Spinal cord (tissue), 10 donors: ENCODE results near the gene CEBPE. TPM values are rescaled to one million over a fixed set of nuclear protein-coding genes. Genes with fewer than 3 reads are reported as not detected.
A peak's percentile ranks its signal among the peaks of the same experiment; 100 is the strongest.

Source experiments
- DNase-seq, 6 donors: peaks; one replicate each; pipeline versions ENCODE4 v3.0.0 to v3.0.0-alpha.2; 2013 to 2015; ENCODE audit warnings: low spot score in 6 of 6, low read depth in 4 of 6
- H3K27ac ChIP-seq: one replicate; pipeline ENCODE4 v1.5.1; 2013; ENCODE audit warnings: low read depth, low read length, control low read depth
- H3K27me3 ChIP-seq: one replicate; pipeline ENCODE4 v1.6.1; 2013; ENCODE audit warnings: low read length; ENCODE audit not compliant: control insufficient read depth, insufficient read depth
- H3K36me3 ChIP-seq: one replicate; pipeline ENCODE4 v1.6.1; 2013; ENCODE audit warnings: low read length; ENCODE audit not compliant: control insufficient read depth, insufficient read depth
- H3K4me1 ChIP-seq: one replicate; pipeline ENCODE4 v1.6.1; 2013; ENCODE audit warnings: low read length; ENCODE audit not compliant: control insufficient read depth, insufficient read depth
- H3K4me3 ChIP-seq: one replicate; pipeline ENCODE4 v1.5.1; 2013; ENCODE audit warnings: low read depth, low read length, control low read depth
- H3K9me3 ChIP-seq: one replicate; pipeline ENCODE4 v1.6.1; 2013; ENCODE audit warnings: low read length; ENCODE audit not compliant: control insufficient read depth, insufficient read depth
- WGBS: methylation state at CpG from one replicate; pipeline ENCODE4 v1.1.5; 2013; ENCODE audit warnings: missing lambda C conversion rate; ENCODE audit not compliant: insufficient coverage; 5-methylcytosine and 5-hydroxymethylcytosine counted together
- long read RNA-seq, 4 donors: transcript quantifications; one replicate each; lab custom pipeline, GENCODE V29; 2026
- polyA plus RNA-seq, 2 donors: library from polyadenylated mRNA; unstranded; fragments of 120-200 nt; gene quantifications; one replicate each; pipeline ENCODE4 v1.2.1, GENCODE V29; 2013; ENCODE audit not compliant: insufficient read length in 2 of 2
- total RNA-seq, 2 donors: library from RNA; depleted of rRNA in 1 of 2; stranded (reverse); fragments of 120-200 nt in 1 of 2; fragments of >200 nt in 1 of 2; gene quantifications; one replicate each; pipeline versions ENCODE4 v1.2.3 to v1.2.4, GENCODE V29; 2013 to 2014
- donor health status: healthy.

CEBPE gene
- 1 to 10 TPM in 1 of 2 donors, under 1 TPM in 1; 0.17 to 1.5 TPM for total RNA-seq
- not detected for polyA plus RNA-seq
- long read RNA-seq, donor 1 = 0 reads
- long read RNA-seq, donor 2 = 0 reads
- long read RNA-seq, donor 3 = 0 reads
- long read RNA-seq, donor 4 = 0 reads

DNA sequence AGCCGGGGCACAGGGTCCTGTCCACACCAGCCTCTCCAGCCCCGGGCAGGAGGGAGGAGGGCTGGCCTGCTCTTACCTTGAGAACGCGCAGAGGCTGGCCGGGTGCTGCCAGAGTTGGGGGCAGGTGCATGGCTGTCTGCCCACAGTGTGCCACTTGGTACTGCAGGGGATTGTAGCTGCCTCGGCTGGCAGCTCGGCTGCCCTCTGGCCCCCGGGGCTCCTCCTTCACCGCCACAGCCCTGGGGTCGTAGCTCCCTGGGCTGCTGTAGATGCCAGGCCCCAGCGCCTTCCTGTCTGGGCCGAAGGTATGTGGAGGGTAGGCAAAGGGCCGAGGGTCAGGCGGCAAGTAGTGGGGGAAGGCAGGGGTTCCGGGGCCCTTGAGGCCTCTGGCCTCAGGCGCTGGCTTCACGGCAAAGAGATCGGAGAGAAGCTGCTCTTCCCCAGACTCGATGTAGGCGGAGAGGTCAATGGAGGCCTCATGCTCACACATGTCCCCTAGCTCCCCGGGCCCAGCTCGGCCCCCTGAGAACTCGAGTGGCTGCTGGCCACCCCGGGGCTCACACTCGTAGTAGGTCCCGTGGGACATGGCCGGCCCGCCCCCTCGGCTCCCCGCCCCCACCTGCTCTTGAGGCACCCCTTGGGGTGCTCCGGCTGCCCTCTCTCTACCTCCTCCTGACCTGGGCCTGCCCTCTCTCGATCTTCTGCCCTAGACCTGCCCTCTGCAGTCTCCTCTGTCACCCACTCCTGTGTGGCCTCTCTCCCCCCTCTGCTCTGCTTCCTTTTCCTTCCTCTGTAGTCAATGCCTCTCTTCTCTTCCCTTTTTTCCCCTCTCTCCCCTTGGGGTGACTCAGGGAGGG, at the start of gene CEBPE:
Gene CEBPE (minus strand): TSS at position 750 of the 857 bp plus-strand sequence. CDS start 164 bp downstream, at position 586.
- H3K4me3 ChIP-seq = no peak within 1 kb of the TSS
- 80% methylated on average over 27 of the region's 32 CpGs for WGBS
- no peak within 1 kb of the TSS for H3K27ac ChIP-seq
- no peaks in the 10 kb centered on the region for H3K27me3 ChIP-seq
- peaks cover 10% of the 10 kb centered on the region for H3K4me1 ChIP-seq
- no peaks in the 10 kb centered on the region for H3K36me3 ChIP-seq
- DNase-seq = no peak
- H3K9me3 ChIP-seq = no peaks in the 10 kb centered on the region

DNA sequence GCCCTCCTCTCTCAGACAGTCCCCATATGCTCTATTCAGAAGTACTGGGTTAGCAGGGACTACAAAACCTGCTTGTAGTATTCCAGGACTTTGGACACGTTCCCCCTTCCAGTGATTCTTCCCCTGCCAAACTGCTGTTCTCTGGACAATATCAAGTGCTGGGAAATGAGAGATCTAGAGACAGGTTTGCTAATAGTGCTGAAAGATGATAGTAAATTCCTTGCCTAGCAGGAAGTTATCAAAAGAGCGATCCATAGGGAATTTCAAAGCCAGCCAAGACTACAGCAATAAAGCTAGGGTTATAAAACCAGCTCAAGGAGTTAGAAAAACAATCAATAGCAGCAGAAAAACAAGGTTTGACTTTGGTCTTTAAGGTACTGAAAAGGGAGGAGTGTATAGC, 49.2 kb upstream of the CEBPE start:
- Histone ChIP-seq H3K4me1 (no peaks in the 10 kb centered on the region), H3K9me3 (no peaks in the 10 kb centered on the region), H3K27ac (no peak overlapping the region), H3K4me3 (no peak overlapping the region), H3K36me3 (peaks cover 2% of the 10 kb centered on the region), H3K27me3 (no peaks in the 10 kb centered on the region)
- WGBS = 67% methylated on average over 1 of the region's 2 CpGs
- DNase-seq = peak in 2 of 6 donors; percentile 29 to 42

DNA sequence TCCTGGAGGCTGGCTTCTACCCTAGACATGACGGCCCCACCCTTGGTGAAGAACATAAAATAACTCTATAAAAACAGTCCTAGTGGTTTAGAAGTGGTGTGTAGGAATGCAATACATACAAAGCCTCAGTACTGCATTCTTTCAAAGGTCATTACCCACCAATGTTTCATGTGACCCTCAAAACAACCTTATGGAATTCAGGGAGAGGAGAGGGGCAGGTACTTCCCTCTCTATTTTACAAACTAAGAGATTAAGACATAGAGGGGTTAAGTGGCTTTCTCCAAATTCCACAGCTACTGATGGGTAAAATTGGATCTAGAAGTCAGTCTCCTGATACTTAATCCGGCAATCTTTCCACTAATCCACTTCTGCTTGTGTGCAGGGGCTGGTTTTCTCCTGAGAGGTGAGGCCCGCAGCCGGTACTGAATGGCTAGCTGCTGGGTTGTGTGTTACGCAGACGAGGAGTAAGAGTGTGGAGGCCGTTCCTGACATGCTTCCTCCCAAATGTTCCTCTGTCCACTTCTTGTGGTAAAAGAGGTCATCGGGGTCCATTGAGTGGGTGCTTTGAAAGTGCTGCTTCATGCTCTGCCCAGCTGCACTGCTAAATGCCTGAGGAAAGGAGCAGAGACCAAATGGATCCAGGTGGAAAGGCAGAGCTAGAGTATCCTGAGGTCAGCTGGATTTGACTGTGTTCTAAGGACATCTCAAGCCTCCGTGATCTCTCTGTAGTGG, 48.2 kb upstream of the CEBPE start:
- Histone ChIP-seq H3K4me1 (no peaks in the 10 kb centered on the region), H3K36me3 (peaks cover 2% of the 10 kb centered on the region), H3K4me3 (no peak overlapping the region), H3K9me3 (no peaks in the 10 kb centered on the region), H3K27ac (no peak overlapping the region), H3K27me3 (no peaks in the 10 kb centered on the region)
- 80% methylated on average over 1 of the region's 9 CpGs for WGBS
- no peak for DNase-seq

DNA sequence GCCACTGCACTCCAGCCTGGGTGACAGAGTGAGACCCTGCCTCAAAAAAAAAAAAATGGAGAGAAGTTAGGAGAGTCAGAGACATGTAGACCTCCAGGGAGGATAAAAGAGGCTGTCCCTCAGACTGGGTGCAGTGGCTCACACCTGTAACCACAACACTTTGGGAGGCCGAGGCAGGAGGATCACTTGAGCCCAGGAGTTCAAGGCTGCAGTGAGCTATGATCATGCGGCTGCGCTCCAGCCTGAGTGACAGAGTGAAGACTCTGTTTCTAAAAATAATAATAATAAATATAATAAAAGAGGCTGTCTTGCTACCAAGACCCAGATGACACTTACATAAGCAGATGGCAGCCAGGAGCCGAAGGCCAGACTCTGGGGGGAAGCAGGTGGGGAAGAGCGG, 45.9 kb upstream of the CEBPE start:
- DNase-seq = no peak
- 90% methylated on average over 2 of the region's 5 CpGs for WGBS
- no peaks in the 10 kb centered on the region for H3K9me3 ChIP-seq
- peaks cover 2% of the 10 kb centered on the region for H3K36me3 ChIP-seq
- no peak overlapping the region for H3K27ac ChIP-seq
- no peak overlapping the region for H3K4me3 ChIP-seq
- no peaks in the 10 kb centered on the region for H3K27me3 ChIP-seq
- H3K4me1 ChIP-seq = peaks cover 7% of the 10 kb centered on the region

DNA sequence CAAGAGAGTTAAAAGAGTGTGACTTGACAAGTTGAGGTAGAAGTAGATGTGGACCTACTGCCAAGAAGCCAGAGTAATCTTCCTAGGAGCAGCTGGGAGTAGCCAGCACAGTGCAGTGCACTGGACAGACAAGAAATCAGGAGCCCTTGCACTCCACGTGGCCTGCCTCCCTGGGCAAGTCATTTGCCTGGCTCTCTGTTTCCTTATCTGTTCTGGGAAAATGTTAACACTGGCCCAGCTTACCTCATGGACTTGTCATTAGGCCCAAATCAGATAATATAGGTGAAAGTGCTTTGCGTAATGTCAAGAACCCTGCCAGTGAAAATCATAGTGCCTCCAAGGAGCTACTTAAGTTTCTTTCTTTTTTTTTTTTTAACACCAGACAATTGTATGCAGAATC, 45.2 kb upstream of the CEBPE start:
- Histone ChIP-seq H3K36me3 (peaks cover 2% of the 10 kb centered on the region), H3K27me3 (no peaks in the 10 kb centered on the region), H3K4me3 (no peak overlapping the region), H3K27ac (no peak overlapping the region), H3K4me1 (peaks cover 7% of the 10 kb centered on the region), H3K9me3 (no peaks in the 10 kb centered on the region)
- no peak for DNase-seq
- 70% methylated on average over 1 of the region's 2 CpGs for WGBS

DNA sequence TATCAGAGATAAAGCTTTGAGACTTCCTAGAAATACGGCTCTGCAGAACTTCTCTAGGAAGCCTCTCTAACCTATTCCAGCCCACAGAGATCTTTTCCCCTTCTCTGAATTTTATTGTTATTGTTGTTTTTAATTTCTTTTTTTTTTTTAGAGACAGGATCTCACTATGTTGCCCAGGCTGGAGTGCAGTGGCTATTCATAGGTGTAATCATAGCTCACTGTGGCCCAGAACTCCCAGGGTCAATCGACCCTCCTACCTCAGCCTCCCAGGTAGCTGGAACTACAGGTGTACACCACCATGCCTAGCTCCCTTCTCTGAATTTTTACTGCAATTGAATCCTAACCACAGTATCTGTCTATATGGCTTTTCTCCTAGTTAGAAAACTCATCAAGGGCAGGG, 44.8 kb upstream of the CEBPE start:
- H3K4me3 ChIP-seq = no peak overlapping the region
- H3K27ac ChIP-seq = no peak overlapping the region
- no peak for DNase-seq
- no peaks in the 10 kb centered on the region for H3K27me3 ChIP-seq
- H3K9me3 ChIP-seq = no peaks in the 10 kb centered on the region
- H3K4me1 ChIP-seq = peaks cover 7% of the 10 kb centered on the region
- 67% methylated on average over 1 of the region's 2 CpGs for WGBS
- peaks cover 2% of the 10 kb centered on the region for H3K36me3 ChIP-seq

DNA sequence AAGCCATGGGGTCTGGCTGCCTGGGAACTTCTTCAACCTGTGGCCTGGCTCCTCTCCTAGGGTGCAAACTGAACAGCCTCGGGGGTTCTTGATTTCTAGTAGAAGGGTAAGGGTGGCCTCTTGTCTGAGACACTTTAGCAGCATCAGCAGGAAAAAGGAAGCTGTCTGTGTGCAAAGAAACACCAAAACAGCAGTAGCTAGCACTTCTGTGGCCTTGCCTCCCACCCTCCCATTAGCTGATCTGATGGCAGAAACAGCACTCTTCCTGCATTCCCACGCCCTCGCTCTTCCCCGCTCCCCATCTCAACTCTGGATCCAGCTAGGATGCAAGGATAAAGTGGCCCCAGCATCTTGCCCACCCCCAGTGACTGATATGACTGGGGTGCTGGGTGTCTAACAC, 43.7 kb upstream of the CEBPE start:
- Histone ChIP-seq H3K9me3 (no peaks in the 10 kb centered on the region), H3K27ac (no peak overlapping the region), H3K27me3 (no peaks in the 10 kb centered on the region), H3K4me1 (peaks cover 7% of the 10 kb centered on the region), H3K36me3 (peaks cover 2% of the 10 kb centered on the region), H3K4me3 (no peak overlapping the region)
- 96% methylated on average over 4 of the region's 4 CpGs for WGBS
- no peak for DNase-seq

DNA sequence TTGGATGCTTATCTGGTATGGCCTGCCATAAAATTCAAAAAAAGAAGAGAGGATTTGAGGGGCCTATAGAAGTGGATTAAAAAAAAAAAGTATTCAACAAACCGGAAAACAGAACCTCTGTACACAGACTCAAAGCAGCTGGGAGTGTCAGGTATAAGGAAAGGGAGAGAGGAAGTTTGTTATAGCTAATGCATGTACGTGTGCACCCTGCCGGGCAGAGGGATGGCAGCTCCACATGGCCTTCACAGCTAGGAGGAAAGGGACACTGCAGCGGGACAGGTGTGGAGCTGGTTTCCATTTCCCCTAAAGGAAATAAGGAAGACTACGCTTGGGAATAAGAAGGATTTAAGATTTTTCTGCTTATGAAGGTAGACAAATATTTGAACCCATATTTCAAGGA, 43.0 kb upstream of the CEBPE start:
- 90% methylated on average over 2 of the region's 5 CpGs for WGBS
- no peaks in the 10 kb centered on the region for H3K9me3 ChIP-seq
- peaks cover 7% of the 10 kb centered on the region for H3K4me1 ChIP-seq
- DNase-seq = no peak
- H3K36me3 ChIP-seq = peaks cover 2% of the 10 kb centered on the region
- no peak overlapping the region for H3K27ac ChIP-seq
- H3K4me3 ChIP-seq = no peak overlapping the region
- no peaks in the 10 kb centered on the region for H3K27me3 ChIP-seq

DNA sequence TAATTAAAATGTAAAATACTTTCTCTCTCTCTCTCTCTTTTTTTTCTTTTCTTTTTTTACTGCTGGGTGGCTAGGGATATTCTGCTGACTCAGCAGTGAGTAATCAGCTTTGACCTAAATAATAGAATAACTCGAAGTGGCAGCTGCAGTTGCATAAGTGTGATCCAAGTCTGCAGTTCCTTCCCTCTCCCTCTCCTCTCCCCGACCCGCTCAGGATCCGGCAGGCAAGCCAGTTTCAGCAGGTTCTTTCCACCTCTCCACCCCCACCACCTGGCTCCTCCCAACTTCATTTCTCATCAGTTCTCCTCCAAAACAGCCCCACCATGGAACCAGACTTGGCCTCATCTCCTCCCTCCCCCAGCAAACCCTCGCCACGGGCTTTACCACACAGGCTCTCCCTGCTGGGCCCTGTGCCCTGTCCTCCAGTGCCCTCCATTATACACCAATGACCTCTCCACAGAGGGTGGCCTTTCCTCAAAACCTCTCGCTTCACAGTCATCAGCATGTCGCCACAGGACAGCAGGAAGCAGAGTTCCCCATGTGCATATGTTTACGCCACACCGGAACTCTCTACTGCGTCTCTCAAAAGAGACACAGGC, 42.0 kb upstream of the CEBPE start:
- peak in 2 of 6 donors; percentile 40 to 49 for DNase-seq
- peaks cover 2% of the 10 kb centered on the region for H3K36me3 ChIP-seq

More for the DNA sequence above, 42.0 kb upstream of the CEBPE start:
- no peaks in the 10 kb centered on the region for H3K9me3 ChIP-seq
- H3K4me1 ChIP-seq = peaks cover 7% of the 10 kb centered on the region
- no peak overlapping the region for H3K4me3 ChIP-seq
- H3K27ac ChIP-seq = peak overlapping the region; percentile 42
- WGBS = 19% methylated on average over 7 of the region's 11 CpGs
- no peaks in the 10 kb centered on the region for H3K27me3 ChIP-seq
